Amygdala (tissue), 56 donors: Measurements from ENCODE around the gene NXF2B.
"Not testable (repeated sequence)": the region's sequence is repeated elsewhere in the genome, so short reads cannot be mapped to it uniquely, and the experiment has no call there.

Experiments
- DNase-seq, 56 donors: peaks; one replicate each; lab custom pipeline; 2025; lab: John Stamatoyannopoulos, UW

NXF2B gene

GRCh38 chrX:102439908-102440307 lies at the start of gene NXF2B:
TSS of gene NXF2B (minus strand) at chrX:102440008. CDS start at chrX:102380036, 59,972 bp downstream.
- not testable (repeated sequence) for DNase-seq

- DNase-seq = not testable (repeated sequence)
These were observed 39.0 kb upstream of the NXF2B start for GRCh38 chrX:102478765-102479164.

GRCh38 chrX:102471762-102472220 lies 32.0 kb upstream of the NXF2B start, which contains the start of gene TCP11X2:
TSS of gene TCP11X2 (minus strand) at chrX:102471812.
- DNase-seq = not testable (repeated sequence)

GRCh38 chrX:102470215-102470614 lies 30.4 kb upstream of the NXF2B start:
- DNase-seq = not testable (repeated sequence)

GRCh38 chrX:102458615-102459014 lies 18.8 kb upstream of the NXF2B start:
- DNase-seq = not testable (repeated sequence)

- DNase-seq = not testable (repeated sequence)
These were observed 25.3 kb downstream of the NXF2B start for GRCh38 chrX:102414493-102414892.

GRCh38 chrX:102345916-102346315 lies 93.9 kb downstream of the NXF2B start:
- no peak for DNase-seq

GRCh38 chrX:102341867-102342266 lies 97.9 kb downstream of the NXF2B start:
- no peak for DNase-seq

- no peak for DNase-seq
These were observed 100.2 kb downstream of the NXF2B start for GRCh38 chrX:102339312-102340298.

- no peak for DNase-seq
These were observed 101.6 kb downstream of the NXF2B start for GRCh38 chrX:102338162-102338561.
